NOMO-1 (cell line): ENCODE data around the gene TRAM2.

Source experiments
- DNase-seq, 2 experiments: peaks; one replicate each; lab custom pipeline; 2025; ENCODE audit not compliant: unreplicated experiment in 2 of 2; lab: John Stamatoyannopoulos, UW

The TRAM2 gene

DNA sequence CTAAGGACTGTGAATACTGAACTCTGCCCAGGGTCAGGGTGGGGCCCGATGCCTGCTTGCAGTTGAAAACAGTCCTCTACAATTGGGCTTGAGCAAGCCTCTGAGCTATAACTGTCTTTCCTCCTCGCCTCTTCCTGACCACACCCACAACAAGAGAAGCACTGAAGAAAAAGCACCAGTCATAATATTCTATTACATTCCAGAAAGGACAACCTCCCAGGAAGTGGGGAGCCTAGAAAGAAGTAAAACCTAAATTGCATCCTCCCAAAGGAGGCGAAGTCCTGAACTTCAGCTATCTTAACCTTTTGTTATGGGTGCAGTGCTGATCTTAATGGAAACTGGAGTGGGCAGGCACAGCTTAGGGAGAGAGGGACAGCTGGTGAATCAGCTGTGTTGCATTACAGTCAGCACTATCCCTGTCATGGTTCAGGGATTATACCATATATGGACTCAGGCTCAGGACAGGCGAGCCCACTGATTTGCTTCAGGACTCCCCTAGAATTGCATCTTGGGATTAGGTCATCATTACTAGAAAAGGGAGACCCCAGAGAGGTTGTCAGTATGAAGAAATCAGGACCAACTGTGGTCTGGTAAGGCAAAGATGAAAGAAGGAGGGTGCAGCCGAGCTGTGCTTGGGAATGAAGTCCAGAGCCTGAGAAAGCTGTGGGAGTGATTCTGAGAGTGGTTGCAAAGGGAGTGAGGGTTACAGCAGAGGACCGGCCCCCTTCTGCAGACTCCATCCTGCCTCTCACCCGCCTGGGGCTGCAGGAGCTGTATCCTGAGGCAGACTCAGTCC lies 18.3 kb upstream of the TRAM2 start:
- peak; percentile 61 to 69 for DNase-seq

DNA sequence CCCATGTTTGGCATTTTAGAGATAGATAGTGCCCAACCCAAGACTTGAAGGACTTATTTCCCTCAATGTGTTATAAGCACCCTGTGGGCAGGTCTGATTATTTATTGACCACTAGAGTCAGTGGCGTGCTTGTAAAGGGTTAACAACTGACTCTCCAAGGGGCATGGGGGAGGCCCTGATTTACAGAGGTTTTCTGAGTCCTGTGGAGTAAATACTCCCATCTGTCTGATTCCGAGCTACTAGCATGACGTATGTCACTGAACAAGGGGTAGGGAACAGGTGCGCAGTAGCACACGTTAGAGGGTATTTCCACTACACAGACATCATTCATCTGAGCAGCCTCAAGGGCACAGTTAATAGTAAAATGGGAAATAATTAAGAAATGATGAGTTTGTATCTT lies 17.4 kb upstream of the TRAM2 start:
- no peak for DNase-seq

- DNase-seq: no peak
Measured at GRCh38 chr6:52591832-52592231, 15.0 kb upstream of the TRAM2 start.

DNA sequence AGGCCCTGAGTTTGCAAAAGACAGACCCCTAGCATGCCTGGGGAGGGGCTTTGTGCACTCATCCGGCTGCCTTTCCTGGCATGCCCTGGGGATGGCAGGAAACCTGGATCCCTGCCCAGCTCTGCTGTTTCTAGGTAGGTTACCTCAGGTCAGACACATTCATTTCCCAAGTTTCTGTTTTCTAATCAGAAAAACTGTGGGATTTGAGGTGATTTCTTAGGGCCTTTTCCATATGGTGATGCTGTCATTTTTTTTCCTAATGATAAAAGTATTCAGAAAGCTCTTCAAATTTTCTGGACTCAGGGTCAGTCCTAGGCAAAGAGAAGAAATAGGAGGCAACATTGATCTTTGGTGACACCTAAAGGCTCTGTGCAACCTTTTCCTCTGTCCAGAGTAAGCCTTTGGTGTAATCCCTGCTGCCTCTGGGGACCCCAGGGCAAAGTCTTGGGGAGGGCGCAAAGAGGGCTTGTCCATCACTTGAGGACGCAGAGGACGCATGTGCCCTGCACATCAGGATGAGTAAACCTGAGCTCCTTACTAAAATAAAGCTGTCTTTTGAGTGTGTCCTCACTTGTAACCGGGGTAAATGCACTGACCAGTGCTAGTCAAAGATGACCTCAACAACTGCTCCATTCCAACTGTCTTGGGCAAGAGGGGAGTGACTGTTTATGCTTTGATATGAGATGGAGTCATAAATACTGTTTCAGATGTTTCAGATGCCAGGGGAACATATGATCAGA lies 13.5 kb upstream of the TRAM2 start:
- DNase-seq: no peak

GRCh38 chr6:52588710-52589091 lies 11.8 kb upstream of the TRAM2 start:
- no peak for DNase-seq

GRCh38 chr6:52588087-52588709 lies 11.3 kb upstream of the TRAM2 start:
- no peak for DNase-seq

DNA sequence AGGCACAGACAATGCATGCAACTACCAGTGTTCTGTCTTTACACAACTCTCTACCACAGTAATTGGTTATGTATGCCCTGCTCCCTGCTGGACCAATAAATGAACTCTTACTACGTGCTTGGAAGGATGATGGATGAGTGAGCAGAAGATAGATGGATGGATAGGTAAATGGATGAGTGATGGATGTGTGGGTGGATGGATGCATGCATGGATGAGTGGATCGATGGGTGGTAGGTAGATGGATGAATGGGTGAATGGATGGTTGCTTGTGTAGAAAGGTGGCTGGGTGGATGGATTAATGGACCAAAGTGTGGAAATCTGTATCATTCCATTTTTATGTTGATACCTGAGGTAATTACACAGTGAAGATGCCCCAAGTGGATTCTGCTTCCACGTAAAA lies 10.1 kb upstream of the TRAM2 start:
- DNase-seq: no peak

DNA sequence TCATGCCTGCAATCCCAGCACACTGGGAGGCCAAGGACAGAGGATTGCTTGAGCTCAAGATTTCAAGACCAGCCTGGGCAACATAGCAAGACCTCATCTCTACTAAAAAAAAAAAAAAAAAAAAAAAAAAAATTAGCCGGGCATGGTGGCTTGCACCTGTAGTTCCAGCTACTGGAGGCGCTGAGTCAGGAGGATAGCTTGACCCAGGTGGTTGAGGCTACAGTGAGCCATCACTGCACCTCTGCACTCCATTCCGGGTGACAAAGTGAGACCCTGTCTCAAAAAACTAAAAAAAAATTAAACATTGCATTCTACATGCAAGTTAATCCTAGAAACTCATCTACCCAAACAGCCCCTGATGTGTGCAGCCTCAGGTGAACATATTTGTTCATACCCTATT lies 7.3 kb upstream of the TRAM2 start:
- no peak for DNase-seq

DNA sequence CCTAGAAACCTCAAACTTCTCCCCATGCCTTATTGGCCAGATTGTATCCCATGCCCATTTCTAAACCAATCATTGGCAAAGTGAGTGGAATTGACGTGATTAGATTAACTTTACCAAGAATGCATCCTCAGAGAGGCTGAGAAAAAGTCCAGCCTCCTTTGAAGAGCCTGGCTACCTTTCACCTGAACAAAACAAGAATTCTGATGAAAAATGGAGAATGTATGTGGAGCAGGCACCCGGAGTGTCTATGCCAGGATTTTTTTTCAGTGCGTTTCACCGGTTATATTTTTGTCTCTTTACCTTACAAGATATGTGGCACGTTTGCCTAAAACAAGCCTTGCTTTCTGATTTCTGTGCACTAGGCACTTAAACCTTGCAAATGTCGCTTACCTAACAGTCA lies 6.1 kb upstream of the TRAM2 start:
- no peak for DNase-seq

DNA sequence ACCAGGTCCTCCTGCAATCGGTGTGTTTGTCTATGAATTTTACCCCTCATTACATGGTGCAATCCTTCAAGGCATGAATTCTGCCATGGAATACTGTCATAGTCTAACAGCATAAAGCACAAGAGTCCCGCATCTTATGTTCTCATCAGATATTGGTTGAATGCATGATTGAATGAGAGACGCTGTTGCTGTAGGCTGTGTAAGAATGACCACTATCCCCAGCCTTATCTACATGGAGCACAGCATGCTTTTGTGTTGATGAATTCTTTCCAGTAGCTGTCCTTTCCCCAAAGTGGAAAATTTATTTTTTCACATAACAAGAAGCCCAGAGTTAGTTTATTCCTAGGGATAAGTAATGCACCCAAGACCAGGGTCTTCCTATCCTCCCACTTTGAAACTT lies 5.6 kb upstream of the TRAM2 start:
- DNase-seq: no peak

DNA sequence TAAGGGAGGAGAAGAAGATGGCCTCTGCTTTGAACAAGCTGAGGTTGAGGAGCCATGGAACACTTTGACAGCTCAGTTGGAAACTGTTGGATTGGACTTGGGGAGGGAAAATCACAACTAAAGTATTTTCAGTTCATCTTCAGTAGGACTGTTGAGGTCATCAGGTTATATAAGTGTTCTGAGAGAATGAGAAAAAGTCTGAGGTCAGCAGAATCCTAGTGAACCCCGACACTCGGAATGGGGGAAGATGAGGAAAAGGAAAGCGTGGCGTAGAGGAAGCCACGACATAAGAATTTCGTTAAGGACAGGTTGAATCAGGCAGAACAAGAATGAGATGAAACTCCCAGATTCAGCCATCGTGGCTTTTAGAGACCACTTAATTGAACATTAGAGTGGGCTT lies 4.0 kb upstream of the TRAM2 start:
- no peak for DNase-seq

DNA sequence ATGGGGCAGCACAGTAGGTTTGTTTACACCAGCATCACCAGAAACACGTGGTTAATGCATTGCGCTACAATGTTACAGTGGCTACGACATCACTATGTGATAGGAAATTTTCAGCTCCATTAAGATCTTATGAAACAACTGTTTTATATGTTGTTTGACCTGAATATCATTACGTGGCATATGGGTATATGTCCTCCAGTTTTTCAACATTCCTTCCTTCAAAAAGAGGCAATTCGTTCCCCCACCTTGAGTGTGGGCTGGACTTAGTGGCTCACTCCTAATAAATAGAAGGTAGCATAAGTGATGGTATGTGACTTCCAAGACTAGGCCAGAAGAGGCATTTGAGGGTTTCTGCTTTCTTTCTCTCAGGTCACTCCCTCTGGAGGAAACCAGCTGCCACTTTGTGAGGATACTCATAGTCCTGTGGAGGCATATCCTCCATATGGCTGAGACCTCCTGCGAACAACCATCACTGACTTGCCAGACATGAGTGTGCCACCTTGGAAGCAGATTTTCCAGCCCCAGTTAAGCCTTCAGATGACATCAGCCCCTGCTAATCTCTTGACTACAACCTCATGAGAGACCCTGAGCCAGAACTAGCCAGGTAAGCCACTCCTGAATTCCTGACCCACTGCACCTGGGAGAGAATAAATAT lies 2.3 kb upstream of the TRAM2 start:
- DNase-seq: no peak

- DNase-seq: peak in 1 of 2 experiments; percentile 46
Measured at GRCh38 chr6:52577778-52578463, 1.1 kb upstream of the TRAM2 start.

DNA sequence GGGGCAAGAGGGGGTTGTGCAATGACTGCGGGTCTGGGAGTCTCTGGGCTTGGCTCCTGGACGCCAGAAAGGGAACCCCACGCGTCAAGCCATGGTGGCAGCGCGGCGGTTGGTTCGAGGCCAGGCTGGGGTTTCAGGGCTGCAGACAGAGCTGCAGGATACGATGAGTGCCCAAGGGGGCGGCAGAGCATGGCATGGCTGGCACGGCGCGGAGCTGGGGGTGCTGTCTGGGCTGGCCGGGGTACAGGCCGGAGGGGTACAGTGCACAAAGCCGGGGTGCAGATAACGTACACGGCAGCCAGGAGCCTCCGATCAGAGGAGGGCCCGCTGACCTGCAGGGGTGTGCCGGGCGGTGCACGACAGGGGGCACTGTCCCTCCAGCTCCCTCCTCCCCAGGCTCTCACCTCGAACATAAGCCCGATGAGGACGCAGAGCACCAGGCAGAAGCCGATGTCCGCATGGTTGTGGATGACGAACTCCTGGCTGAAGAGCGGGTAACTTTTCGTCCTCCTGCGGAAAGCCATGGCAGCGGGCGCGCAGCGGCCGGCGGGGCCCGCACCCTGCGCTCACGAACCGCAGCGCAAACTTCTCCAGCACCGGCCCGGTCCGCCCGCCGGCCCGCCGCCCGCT lies 353 bp downstream of the TRAM2 start:
- peak; percentile 51 to 67 for DNase-seq

GRCh38 chr6:52576054-52576391 lies 837 bp downstream of the TRAM2 start:
- no peak for DNase-seq

DNA sequence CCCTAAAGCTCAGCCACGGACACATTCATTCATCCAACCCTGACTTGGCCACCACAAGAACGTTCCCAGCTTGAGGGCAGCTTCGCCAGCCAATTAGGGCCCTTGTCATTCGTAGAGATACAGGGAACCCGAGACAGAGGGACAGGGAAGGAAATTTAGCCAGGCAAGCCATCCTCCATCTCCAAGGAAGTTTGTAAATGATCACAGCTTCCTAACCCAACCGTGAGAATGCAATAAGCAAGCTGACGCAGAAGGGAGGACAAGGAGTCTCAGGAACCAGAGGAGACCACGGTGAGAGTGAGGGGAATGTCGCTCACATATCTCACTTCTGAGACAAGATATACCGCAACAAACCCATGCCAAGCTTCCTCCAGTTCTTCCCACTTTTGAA lies 1.4 kb downstream of the TRAM2 start:
- no peak for DNase-seq

DNA sequence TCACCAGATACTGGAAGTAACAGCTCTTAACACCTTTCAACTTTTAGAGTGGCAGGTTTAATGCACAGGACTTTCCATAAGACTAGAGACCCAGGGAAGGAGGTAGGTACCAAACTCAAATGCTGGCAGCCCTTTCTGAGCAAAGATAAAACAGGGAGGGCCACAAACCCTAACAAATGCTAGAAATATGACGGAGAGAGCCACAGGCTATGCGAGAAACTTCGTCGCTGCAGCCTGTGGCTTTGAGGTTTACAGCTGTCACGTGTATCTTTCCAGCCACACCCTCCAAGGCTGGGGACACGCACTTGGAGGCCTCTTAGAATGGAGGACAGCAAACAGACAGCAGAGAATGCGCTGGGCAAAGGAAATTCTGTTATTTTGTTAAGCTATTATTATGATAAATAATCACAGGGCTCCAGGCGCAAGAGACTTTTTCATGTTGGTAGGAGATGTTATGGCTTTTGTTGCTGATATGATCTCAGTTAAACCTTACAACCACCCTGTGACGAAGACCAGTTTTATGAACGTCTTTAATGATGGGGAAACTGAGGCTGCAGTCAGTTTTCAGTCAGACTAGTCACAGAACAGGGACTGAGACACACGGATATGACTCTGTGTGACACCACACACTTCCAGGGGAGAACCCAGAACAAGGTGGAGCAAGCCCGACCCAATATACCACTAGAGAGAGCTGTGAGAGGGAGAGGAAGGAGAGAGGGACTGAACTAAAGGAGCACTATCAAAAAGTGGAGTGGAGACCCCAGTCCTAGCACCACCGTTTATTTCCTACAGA lies 2.0 kb downstream of the TRAM2 start:
- peak; percentile 34 to 65 for DNase-seq

- no peak for DNase-seq
Measured at GRCh38 chr6:52573295-52573694, 3.6 kb downstream of the TRAM2 start.

DNA sequence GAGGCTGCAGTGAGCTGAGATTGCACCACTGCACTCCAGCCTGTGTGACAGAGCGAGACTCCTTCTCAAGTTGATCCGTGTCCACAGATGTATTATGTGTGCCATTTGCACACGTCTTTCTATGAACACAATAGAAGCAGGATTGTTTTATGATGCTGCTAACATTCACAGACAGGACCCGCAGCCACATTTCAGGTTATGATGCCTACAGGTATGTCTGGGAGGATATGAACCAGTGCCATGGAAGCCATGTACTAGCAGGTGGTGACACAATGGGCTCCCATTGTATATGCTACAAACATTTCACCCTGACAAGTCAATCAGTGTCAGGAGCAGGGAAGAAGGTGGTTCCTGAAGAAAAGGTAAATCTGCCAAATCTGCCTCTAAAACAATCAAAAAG lies 4.3 kb downstream of the TRAM2 start:
- DNase-seq: no peak
